ENCODE results near the gene VAV3.

DNA sequence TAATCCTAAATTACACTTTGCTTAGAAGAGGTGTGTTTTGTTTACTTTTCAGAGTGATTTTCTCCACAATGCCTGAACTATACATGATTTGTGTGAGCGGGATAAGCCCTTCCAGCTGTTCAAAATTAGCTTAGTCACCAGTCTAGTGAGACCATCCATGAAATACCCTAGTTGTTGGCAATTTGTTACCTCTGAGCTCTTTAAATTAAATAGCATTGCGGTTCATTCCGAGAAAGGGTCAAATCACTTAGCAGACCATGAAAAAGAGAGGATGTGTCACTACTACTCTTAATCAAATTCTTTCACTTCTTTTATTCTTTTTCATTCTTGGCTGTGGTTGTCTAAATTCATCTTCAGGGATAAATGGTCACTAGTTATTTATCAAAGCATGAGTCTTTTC, 11.9 kb upstream of the VAV3 start:
- TF ChIP-seq, protein P1, sequence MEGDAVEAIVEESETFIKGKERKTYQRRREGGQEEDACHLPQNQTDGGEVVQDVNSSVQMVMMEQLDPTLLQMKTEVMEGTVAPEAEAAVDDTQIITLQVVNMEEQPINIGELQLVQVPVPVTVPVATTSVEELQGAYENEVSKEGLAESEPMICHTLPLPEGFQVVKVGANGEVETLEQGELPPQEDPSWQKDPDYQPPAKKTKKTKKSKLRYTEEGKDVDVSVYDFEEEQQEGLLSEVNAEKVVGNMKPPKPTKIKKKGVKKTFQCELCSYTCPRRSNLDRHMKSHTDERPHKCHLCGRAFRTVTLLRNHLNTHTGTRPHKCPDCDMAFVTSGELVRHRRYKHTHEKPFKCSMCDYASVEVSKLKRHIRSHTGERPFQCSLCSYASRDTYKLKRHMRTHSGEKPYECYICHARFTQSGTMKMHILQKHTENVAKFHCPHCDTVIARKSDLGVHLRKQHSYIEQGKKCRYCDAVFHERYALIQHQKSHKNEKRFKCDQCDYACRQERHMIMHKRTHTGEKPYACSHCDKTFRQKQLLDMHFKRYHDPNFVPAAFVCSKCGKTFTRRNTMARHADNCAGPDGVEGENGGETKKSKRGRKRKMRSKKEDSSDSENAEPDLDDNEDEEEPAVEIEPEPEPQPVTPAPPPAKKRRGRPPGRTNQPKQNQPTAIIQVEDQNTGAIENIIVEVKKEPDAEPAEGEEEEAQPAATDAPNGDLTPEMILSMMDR (conservative IDR thresholded peaks at IDR 0.05; ENCODE audit: low read length) = no peak
- no peak for TF ChIP-seq EZH2phosphoT487 (IDR thresholded peaks at IDR 0.05; ENCODE audit: borderline replicate concordance, low read depth, low read length)

Measured in OCI-LY7 (cell line).